ENCODE measurements around the gene LRMDA.

DNA sequence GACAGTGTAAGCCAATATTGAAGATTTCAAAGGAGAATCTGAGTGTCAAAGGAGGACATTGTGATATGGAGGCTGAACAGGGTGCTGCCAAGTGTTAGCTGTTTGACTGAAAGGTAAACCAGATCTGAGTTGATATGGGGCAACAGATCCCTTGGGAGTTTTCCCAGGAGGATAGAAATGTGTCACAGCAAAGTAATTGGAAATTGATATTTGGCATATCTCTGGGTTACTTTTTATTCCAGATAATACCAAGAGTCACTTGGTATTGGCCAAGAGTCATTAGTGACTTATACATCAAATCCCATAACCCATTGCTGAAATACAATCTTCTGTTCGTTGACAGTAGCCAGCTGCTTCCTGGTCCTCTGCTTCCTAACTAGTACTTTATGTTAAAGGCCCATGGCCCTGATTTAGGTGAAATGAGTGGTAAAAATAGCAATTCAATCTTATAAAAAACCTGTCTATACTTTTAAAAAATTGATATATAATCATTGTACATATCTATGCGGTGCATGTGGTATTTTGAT, 922.9 kb downstream of the LRMDA start:
- TF ChIP-seq CTCF (IDR thresholded peaks at IDR 0.05) (no peak), POLR2AphosphoS5 (IDR thresholded peaks at IDR 0.05) (no peak)

All from transverse colon (tissue), 4 donors.